Transverse colon (tissue), 4 donors: ENCODE measurements around the gene LIPT1.

Source experiments
- EP300 ChIP-seq: sonication (generic); formaldehyde crosslinking; IDR thresholded peaks from one replicate; pipeline ENCODE4 v1.6.1; 2017; ENCODE audit warnings: antibody characterized with exemption, low read depth
- POLR2A ChIP-seq: fragments of 450-650 bp; IDR thresholded peaks from one replicate; pipeline ENCODE4 v1.6.1; 2016; ENCODE audit warnings: antibody characterized with exemption, mild to moderate bottlenecking, moderate library complexity
- POLR2AphosphoS5 ChIP-seq, 3 donors: sonication (generic); formaldehyde crosslinking; IDR thresholded peaks; one replicate each; pipeline ENCODE4 v1.6.1; 2016; ENCODE audit warnings: antibody characterized with exemption in 3 of 3
- TF ChIP-seq, protein P1 (sequence below), 5 experiments: fragments of 200-600 bp in 3 of 5; fragments of 450-650 bp in 2 of 5; sonication (generic) in 3 of 5; IDR thresholded peaks; 1 replicate in 2 of 5; 2 replicates in 3 of 5; pipeline ENCODE4 v1.5.1; 2016 to 2017; ENCODE audit warnings: antibody characterized with exemption in 5 of 5, inconsistent platforms in 3 of 5, mild to moderate bottlenecking in 2 of 5, moderate library complexity in 1 of 5

DNA sequence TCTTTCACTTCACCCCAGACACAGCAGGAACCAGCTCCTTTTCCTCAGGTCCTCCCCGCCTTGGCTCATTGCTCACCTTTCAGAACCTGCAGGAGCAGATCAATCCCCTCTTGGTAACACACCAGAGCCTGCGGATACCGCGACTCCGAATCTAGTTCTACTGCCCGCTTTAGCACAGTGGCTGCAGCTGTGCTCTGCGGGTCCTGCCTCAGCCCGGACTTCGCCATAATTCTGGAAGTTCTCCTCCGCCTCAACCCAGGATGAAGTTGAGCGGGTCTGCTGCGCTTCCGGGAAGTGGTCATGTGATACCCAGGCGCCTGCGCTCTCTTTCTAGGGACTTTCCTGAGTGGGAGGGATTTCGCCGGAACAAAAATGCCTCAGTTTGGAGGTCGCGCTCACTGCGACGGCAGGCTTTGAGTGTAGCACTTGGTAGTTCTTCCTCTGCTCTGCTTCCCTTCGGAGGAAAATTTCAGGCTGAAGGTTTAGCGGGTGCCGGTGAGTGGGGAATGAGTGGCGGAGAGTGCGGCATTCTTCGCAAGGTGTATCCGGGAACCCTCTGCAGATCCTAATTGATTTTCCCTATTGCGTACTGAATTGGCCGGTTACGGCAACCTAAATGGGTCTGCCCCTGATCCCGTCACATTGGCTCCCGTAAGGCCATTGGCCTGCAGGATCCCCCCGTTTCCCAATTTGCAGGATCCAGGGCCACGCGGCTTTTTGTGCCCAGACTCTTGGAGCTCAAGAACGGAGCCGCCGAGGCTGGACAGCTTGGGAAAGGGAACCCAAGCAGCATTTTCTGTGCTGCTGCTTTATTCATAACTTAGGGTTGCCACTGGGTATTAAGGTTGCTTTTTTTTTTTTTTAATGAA lies 26.2 kb downstream of the LIPT1 start, which contains the start of the genes MITD1 and MRPL30:
- TF ChIP-seq, protein P1, sequence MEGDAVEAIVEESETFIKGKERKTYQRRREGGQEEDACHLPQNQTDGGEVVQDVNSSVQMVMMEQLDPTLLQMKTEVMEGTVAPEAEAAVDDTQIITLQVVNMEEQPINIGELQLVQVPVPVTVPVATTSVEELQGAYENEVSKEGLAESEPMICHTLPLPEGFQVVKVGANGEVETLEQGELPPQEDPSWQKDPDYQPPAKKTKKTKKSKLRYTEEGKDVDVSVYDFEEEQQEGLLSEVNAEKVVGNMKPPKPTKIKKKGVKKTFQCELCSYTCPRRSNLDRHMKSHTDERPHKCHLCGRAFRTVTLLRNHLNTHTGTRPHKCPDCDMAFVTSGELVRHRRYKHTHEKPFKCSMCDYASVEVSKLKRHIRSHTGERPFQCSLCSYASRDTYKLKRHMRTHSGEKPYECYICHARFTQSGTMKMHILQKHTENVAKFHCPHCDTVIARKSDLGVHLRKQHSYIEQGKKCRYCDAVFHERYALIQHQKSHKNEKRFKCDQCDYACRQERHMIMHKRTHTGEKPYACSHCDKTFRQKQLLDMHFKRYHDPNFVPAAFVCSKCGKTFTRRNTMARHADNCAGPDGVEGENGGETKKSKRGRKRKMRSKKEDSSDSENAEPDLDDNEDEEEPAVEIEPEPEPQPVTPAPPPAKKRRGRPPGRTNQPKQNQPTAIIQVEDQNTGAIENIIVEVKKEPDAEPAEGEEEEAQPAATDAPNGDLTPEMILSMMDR (IDR thresholded peaks at IDR 0.05) = no peak
- peak; percentile 92 to 93 (median 93) for TF ChIP-seq POLR2AphosphoS5 (IDR thresholded peaks at IDR 0.05)
- no peak for TF ChIP-seq EP300
- TF ChIP-seq POLR2A = peak; percentile 87
